IMR-90 (cell line): ENCODE results near the gene BAIAP2L1. TPM values are rescaled to one million over a fixed set of nuclear protein-coding genes. Genes with fewer than 3 reads are reported as not detected.

ENCODE experiments used
- ATAC-seq: fragments of 200-7000 bp; cut with Tn5 transposase; 2 replicates; pipeline ENCODE4 v1.9.1; 2020; ENCODE audit warnings: low read depth, mild to moderate bottlenecking, moderate library complexity
- BruUV-seq: library from RNA; stranded (reverse); fragments of 400-500 nt; replicated peaks from 2 replicates; lab custom pipeline; 2021; lab: Mats Ljungman, UMichigan
- CTCF ChIA-PET: fragments of 300-600 bp; formaldehyde crosslinking; extraction: SDS; loops from one replicate; lab custom pipeline; 2021; ENCODE audit warnings: antibody characterized with exemption; lab: Yijun Ruan, JAX
- POLR2A ChIA-PET: fragments of 300-600 bp; sonication (Branson Sonifier 250); formaldehyde crosslinking; loops from one replicate; lab custom pipeline; 2022; ENCODE audit warnings: antibody characterized with exemption; ENCODE audit not compliant: unreplicated experiment; lab: Charles Lee
- DNase-seq: peaks from one replicate; pipeline ENCODE4 v3.0.0; 2013
- H2AFZ ChIP-seq: replicated peaks from 2 replicates; pipeline ENCODE3; 2013; ENCODE audit warnings: low read length, mild to moderate bottlenecking; ENCODE audit not compliant: poor library complexity
- H2AK5ac ChIP-seq: 2 replicates; pipeline ENCODE4 v1.6.1; 2013; ENCODE audit warnings: low read depth, low read length, inconsistent platforms
- H2AK9ac ChIP-seq: replicated peaks from 2 replicates; pipeline ENCODE3; 2013; ENCODE audit warnings: mild to moderate bottlenecking, low read depth, low read length, moderate library complexity; ENCODE audit not compliant: poor library complexity
- H2BK120ac ChIP-seq: 2 replicates; pipeline ENCODE4 v1.6.1; 2013; ENCODE audit warnings: low read depth, low read length, inconsistent platforms
- H2BK15ac ChIP-seq: 3 replicates; pipeline ENCODE4 v1.6.1; 2013; ENCODE audit warnings: low read depth, low read length, inconsistent platforms
- H2BK20ac ChIP-seq: 2 replicates; pipeline ENCODE4 v1.6.1; 2013; ENCODE audit warnings: low read depth, mild to moderate bottlenecking, inconsistent platforms, low read length, moderate library complexity
- H2BK5ac ChIP-seq: 2 replicates; pipeline ENCODE4 v1.6.1; 2013; ENCODE audit warnings: mild to moderate bottlenecking, low read depth, low read length, inconsistent platforms; ENCODE audit not compliant: poor library complexity, severe bottlenecking
- H3K14ac ChIP-seq: replicated peaks from 2 replicates; pipeline ENCODE4 v1.6.1; 2013; ENCODE audit warnings: low read depth, low read length, inconsistent platforms
- H3K18ac ChIP-seq: 2 replicates; pipeline ENCODE4 v1.6.1; 2013; ENCODE audit warnings: low read depth, low read length, control low read depth
- H3K23ac ChIP-seq: 2 replicates; pipeline ENCODE4 v1.6.1; 2013; ENCODE audit warnings: low read depth, low read length, inconsistent platforms
- H3K27ac ChIP-seq: 2 replicates; pipeline ENCODE4 v1.5.1; 2013; ENCODE audit warnings: mild to moderate bottlenecking, control low read depth, low read length; ENCODE audit not compliant: insufficient read depth
- H3K27me3 ChIP-seq: 2 replicates; pipeline ENCODE4 v1.6.1; 2013; ENCODE audit warnings: low read length; ENCODE audit not compliant: control insufficient read depth, insufficient read depth
- H3K36me3 ChIP-seq: 2 replicates; pipeline ENCODE4 v1.6.1; 2013; ENCODE audit warnings: low read length, mixed read lengths; ENCODE audit not compliant: control insufficient read depth, insufficient read depth
- H3K4ac ChIP-seq: 2 replicates; pipeline ENCODE4 v1.6.1; 2013; ENCODE audit warnings: low read depth, low read length, inconsistent platforms
- H3K4me1 ChIP-seq: 2 replicates; pipeline ENCODE4 v1.6.1; 2013; ENCODE audit warnings: low read length, mixed read lengths; ENCODE audit not compliant: control insufficient read depth, insufficient read depth
- H3K4me2 ChIP-seq: 2 replicates; pipeline ENCODE4 v1.6.1; 2013; ENCODE audit warnings: low read depth, mild to moderate bottlenecking, control low read depth, low read length, moderate library complexity
- H3K4me3 ChIP-seq: 2 replicates; pipeline ENCODE4 v1.5.1; 2013; ENCODE audit warnings: low read depth, mild to moderate bottlenecking, control low read depth, low read length, moderate library complexity; ENCODE audit not compliant: insufficient read depth
- H3K56ac ChIP-seq: 2 replicates; pipeline ENCODE4 v1.6.1; 2013; ENCODE audit warnings: low read length, inconsistent platforms; ENCODE audit not compliant: insufficient read depth; ENCODE audit errors: extremely low read depth
- H3K79me1 ChIP-seq, 2 experiments: 2 replicates each; pipeline ENCODE4 v1.6.1; 2013; ENCODE audit warnings: low read length in 2 of 2, inconsistent platforms in 1 of 2, low read depth in 1 of 2
- H3K9ac ChIP-seq: 2 replicates; pipeline ENCODE4 v1.6.1; 2013; ENCODE audit warnings: low read depth, low read length, control low read depth
- H3K9me1 ChIP-seq: 2 replicates; pipeline ENCODE4 v1.6.1; 2013; ENCODE audit warnings: low read length, inconsistent platforms; ENCODE audit not compliant: insufficient read depth
- H3K9me3 ChIP-seq: 2 replicates; pipeline ENCODE4 v1.6.1; 2013; ENCODE audit warnings: low read length; ENCODE audit not compliant: control insufficient read depth, insufficient read depth
- H4K20me1 ChIP-seq: 2 replicates; pipeline ENCODE4 v1.6.1; 2013; ENCODE audit warnings: low read length, inconsistent platforms; ENCODE audit not compliant: insufficient read depth
- H4K5ac ChIP-seq: 2 replicates; pipeline ENCODE4 v1.6.1; 2013; ENCODE audit warnings: mild to moderate bottlenecking, low read depth, low read length, control low read depth
- H4K8ac ChIP-seq, 2 experiments: 2 replicates each; pipeline ENCODE4 v1.6.1; 2013; ENCODE audit warnings: low read depth in 2 of 2, low read length in 2 of 2, control low read depth in 1 of 2, inconsistent platforms in 1 of 2
- H4K91ac ChIP-seq: 2 replicates; pipeline ENCODE4 v1.6.1; 2013; ENCODE audit warnings: low read depth, low read length, inconsistent platforms; ENCODE audit not compliant: insufficient read depth
- CHD1 ChIP-seq: IDR thresholded peaks from 2 replicates; pipeline ENCODE4 v1.6.1; 2012; ENCODE audit warnings: low read depth, low read length, improper control_type of control experiment
- SMC3 ChIP-seq: fragments of 150-350 bp; IDR thresholded peaks from 2 replicates; pipeline ENCODE4 v1.6.1; 2016; ENCODE audit warnings: low read depth, mild to moderate bottlenecking, antibody characterized with exemption, low read length, moderate library complexity
- WGBS, 2 experiments: methylation state at CpG; one replicate each; pipeline versions ENCODE4 v1.1.5 to v1.1.7; 2013; ENCODE audit warnings: missing lambda C conversion rate in 2 of 2; ENCODE audit not compliant: insufficient read length in 1 of 2; ENCODE audit errors: extremely low coverage in 2 of 2; 5-methylcytosine and 5-hydroxymethylcytosine counted together
- dilution Hi-C: fragments of 300-500 bp; cut with HindIII; formaldehyde crosslinking; loops from one replicate; pipeline ENCODE4 v1.14.3; 2018; ENCODE audit warnings: low sequenced_read_pairs; ENCODE audit not compliant: unreplicated experiment
- in situ Hi-C: fragments of 300-500 bp; cut with MboI; formaldehyde crosslinking; loops from 3 replicates; pipeline ENCODE4 v1.14.3; 2019; ENCODE audit warnings: low sequenced_read_pairs, inconsistent platforms, mixed read lengths
- intact Hi-C: fragments of 100-400 bp; cut with micrococcal nuclease; formaldehyde crosslinking; loops from 2 replicates; pipeline ENCODE4 v1.10.0; 2022
- polyA plus RNA-seq, 3 experiments: library from polyadenylated mRNA; depleted of rRNA; stranded (reverse); fragments of >200 nt; gene quantifications; 2 replicates each; pipeline ENCODE4 v1.2.3, GENCODE V29; 2012; ENCODE audit warnings: low replicate concordance in 1 of 3
- total RNA-seq: library from RNA; depleted of rRNA; stranded (reverse); fragments of >200 nt; gene quantifications from 2 replicates; pipeline ENCODE4 v1.2.3, GENCODE V29; 2012

BAIAP2L1 gene
- total and polyA plus RNA-seq, 2 of the 4 experiments (the other 2 are of a cell fraction) = 2.2 to 6.0 TPM

DNA sequence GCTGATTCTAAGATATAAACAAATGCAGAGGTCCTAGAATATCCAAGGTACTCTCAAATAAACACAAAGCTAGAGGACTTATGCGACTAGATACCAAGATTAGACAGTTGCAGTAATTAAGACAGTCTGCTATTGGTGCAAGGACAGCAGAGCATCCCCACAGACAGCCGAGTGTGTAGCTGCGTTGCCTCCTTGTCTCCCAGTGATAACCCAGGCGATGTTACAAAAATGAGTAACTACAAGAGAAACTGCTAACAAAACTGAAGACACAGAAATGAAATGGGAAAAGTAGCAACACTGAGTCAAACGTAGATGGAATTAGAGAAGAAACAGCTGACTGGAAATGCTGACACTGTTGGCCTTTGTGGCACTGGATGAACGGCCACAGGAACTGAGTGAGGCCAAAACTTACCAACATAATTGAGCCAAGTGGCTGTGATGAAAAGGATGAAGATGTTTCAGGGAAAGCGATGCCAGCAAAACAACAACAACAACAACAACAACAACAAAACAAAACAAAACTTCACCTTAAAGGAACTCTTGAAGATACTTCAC lies 54.3 kb downstream of the BAIAP2L1 start:
- dilution Hi-C loops (no loop called here), intact Hi-C loops (no loop called here), in situ Hi-C loops (no loop called here)
- 0 out of 2 replicates have a peak overlapping the region, but pooled peaks have one; percentile 28 for H3K4me2 ChIP-seq
- no peak overlapping the region for H4K8ac ChIP-seq
- no peak overlapping the region for H3K27ac ChIP-seq
- no peak overlapping the region; the same call in 1 of the 2 replicates for H2AK5ac ChIP-seq
- no peaks in the 10 kb centered on the region; the same call in 1 of the 2 replicates for H3K9me1 ChIP-seq
- H3K4me1 ChIP-seq = no peaks in the 10 kb centered on the region; the same call in 1 of the 2 replicates
- ChIA-PET CTCF (no interaction called here), POLR2A (no interaction called here)
- H3K9ac ChIP-seq = no peak overlapping the region
- no peak overlapping the region for H3K4ac ChIP-seq
- no peaks in the 10 kb centered on the region for H3K9me3 ChIP-seq
- no peak overlapping the region for H3K56ac ChIP-seq
- 0 out of 2 replicates have a peak overlapping the region, but pooled peaks have one; percentile 13 for H3K14ac ChIP-seq
- H2BK120ac ChIP-seq = no peak overlapping the region; the same call in 1 of the 2 replicates
- WGBS, 2 experiments = no CpG with 5 or more reads among the region's 7 CpGs
- H3K23ac ChIP-seq = 0 out of 2 replicates have a peak overlapping the region, but pooled peaks have one; percentile 24
- H4K20me1 ChIP-seq = no peaks in the 10 kb centered on the region
- H3K36me3 ChIP-seq = no peaks in the 10 kb centered on the region
- H2AK9ac ChIP-seq = no peak overlapping the region
- no peak overlapping the region for H3K4me3 ChIP-seq
- H2BK20ac ChIP-seq = no peak overlapping the region
- H2AFZ ChIP-seq = no peak overlapping the region
- H2BK5ac ChIP-seq = no peak overlapping the region
- no peak overlapping the region for H3K18ac ChIP-seq
- H4K91ac ChIP-seq = no peak overlapping the region
- 0 out of 2 replicates have a peak, but pooled peaks have one; percentile 32 for ATAC-seq
- H2BK15ac ChIP-seq = no peak overlapping the region
- DNase-seq = no peak
- no TSS peak for BruUV-seq
- TF ChIP-seq CHD1 = no peak
- TF ChIP-seq SMC3 = no peak
- peaks cover 11 to 21% of the 10 kb centered on the region in 2 experiments for H3K79me1 ChIP-seq
- H3K27me3 ChIP-seq = no peaks in the 10 kb centered on the region
- H4K5ac ChIP-seq = no peak overlapping the region
